HG02571 (cell line): Measurements from ENCODE around the gene ANKRD55.
"Not testable (repeated sequence)": the region's sequence is repeated elsewhere in the genome, so short reads cannot be mapped to it uniquely, and the experiment has no call there.

Experiments used
- ATAC-seq: cut with Tn5 transposase; IDR thresholded peaks from one replicate; pipeline ENCODE4 v1.9.1; 2021; ENCODE audit warnings: mild to moderate bottlenecking, moderate library complexity; ENCODE audit not compliant: unreplicated experiment

The ANKRD55 gene

GRCh38 chr5:56253924-56254323 lies 20.8 kb upstream of the ANKRD55 start:
- no peak for ATAC-seq

GRCh38 chr5:56253126-56253525 lies 20.0 kb upstream of the ANKRD55 start:
- no peak for ATAC-seq

- no peak for ATAC-seq
These were observed 18.9 kb upstream of the ANKRD55 start for GRCh38 chr5:56251918-56252553.

- ATAC-seq = no peak
These were observed 18.3 kb upstream of the ANKRD55 start for GRCh38 chr5:56251440-56251839.

- no peak for ATAC-seq
These were observed 16.9 kb upstream of the ANKRD55 start for GRCh38 chr5:56250011-56250410.

GRCh38 chr5:56249085-56249484 lies 16.0 kb upstream of the ANKRD55 start:
- ATAC-seq = not testable (repeated sequence)

- no peak for ATAC-seq
These were observed 14.5 kb upstream of the ANKRD55 start for GRCh38 chr5:56247592-56247991.

- no peak for ATAC-seq
These were observed 13.6 kb upstream of the ANKRD55 start for GRCh38 chr5:56246769-56247168.

GRCh38 chr5:56245481-56245880 lies 12.4 kb upstream of the ANKRD55 start:
- no peak for ATAC-seq

- ATAC-seq = no peak
These were observed 11.5 kb upstream of the ANKRD55 start for GRCh38 chr5:56244627-56245026.

GRCh38 chr5:56242271-56242670 lies 9.1 kb upstream of the ANKRD55 start:
- ATAC-seq = not testable (repeated sequence)

- no peak for ATAC-seq
These were observed 592 bp downstream of the ANKRD55 start for GRCh38 chr5:56232538-56232937.

GRCh38 chr5:56230576-56230975 lies 2.6 kb downstream of the ANKRD55 start:
- no peak for ATAC-seq

- no peak for ATAC-seq
These were observed 4.0 kb downstream of the ANKRD55 start for GRCh38 chr5:56229111-56229510.

GRCh38 chr5:56228631-56229030 lies 4.5 kb downstream of the ANKRD55 start:
- no peak for ATAC-seq

- no peak for ATAC-seq
These were observed 5.4 kb downstream of the ANKRD55 start for GRCh38 chr5:56227691-56228090.

GRCh38 chr5:56223298-56223697 lies 9.8 kb downstream of the ANKRD55 start:
- not testable (repeated sequence) for ATAC-seq

- not testable (repeated sequence) for ATAC-seq
These were observed 11.5 kb downstream of the ANKRD55 start for GRCh38 chr5:56221601-56222000.

- ATAC-seq = no peak
These were observed 17.9 kb downstream of the ANKRD55 start for GRCh38 chr5:56215019-56215830.

GRCh38 chr5:56213886-56214535 lies 19.1 kb downstream of the ANKRD55 start:
- ATAC-seq = not testable (repeated sequence)

GRCh38 chr5:56212130-56212879 lies 20.8 kb downstream of the ANKRD55 start:
- ATAC-seq = no peak
